Measurements from ENCODE around the gene EBF3.

The EBF3 gene

DNA sequence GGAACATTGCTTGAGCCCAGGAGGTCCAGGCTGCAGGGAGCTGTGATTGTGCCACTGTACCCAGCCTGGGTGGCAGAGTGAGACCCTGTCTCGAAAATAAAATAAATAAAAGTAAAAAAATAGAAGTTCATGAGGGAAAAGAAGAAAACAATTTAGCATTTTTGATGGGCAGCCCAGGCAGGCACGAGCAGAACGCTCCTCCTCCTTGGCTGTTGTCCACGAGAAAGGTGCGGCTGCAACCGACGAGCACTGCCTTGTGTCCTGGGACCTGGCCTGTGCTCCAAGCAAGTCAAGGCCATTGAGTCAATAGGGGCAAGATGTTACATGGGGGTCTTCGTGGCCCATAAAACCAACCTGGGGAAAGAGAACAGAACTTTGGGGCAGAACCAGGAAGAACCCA lies 25.6 kb downstream of the EBF3 start:
- Histone ChIP-seq H3K36me3 (ENCODE audit: insufficient read depth, low read depth, low read length) (no peaks in the 10 kb centered on the region), H3K9ac (ENCODE audit: low read depth, low read length) (no peak overlapping the region), H3K4me3 (ENCODE audit: low read length) (no peak overlapping the region), H3K27me3 (ENCODE audit: insufficient read depth, low read length) (no peaks in the 10 kb centered on the region), H3K9me3 (ENCODE audit: insufficient read depth, low read depth, low read length) (no peaks in the 10 kb centered on the region), H3K27ac (ENCODE audit: low read length) (no peak overlapping the region), H3K4me1 (ENCODE audit: insufficient read depth, low read length) (no peaks in the 10 kb centered on the region)

- Histone ChIP-seq H3K27ac (ENCODE audit: low read length) (no peak overlapping the region), H3K9me3 (ENCODE audit: insufficient read depth, low read depth, low read length) (no peaks in the 10 kb centered on the region), H3K9ac (ENCODE audit: low read depth, low read length) (no peak overlapping the region), H3K36me3 (ENCODE audit: insufficient read depth, low read depth, low read length) (no peaks in the 10 kb centered on the region), H3K4me3 (ENCODE audit: low read length) (no peak overlapping the region), H3K4me1 (ENCODE audit: insufficient read depth, low read length) (no peaks in the 10 kb centered on the region), H3K27me3 (ENCODE audit: insufficient read depth, low read length) (no peaks in the 10 kb centered on the region)
Measured at GRCh38 chr10:129937351-129937751, 26.7 kb downstream of the EBF3 start.

GRCh38 chr10:129936923-129937300 lies 27.2 kb downstream of the EBF3 start:
- H3K27ac ChIP-seq (ENCODE audit: low read length) = no peak overlapping the region
- H3K27me3 ChIP-seq (ENCODE audit: insufficient read depth, low read length) = no peaks in the 10 kb centered on the region
- no peak overlapping the region for H3K9ac ChIP-seq (ENCODE audit: low read depth, low read length)
- no peaks in the 10 kb centered on the region for H3K9me3 ChIP-seq (ENCODE audit: insufficient read depth, low read depth, low read length)
- H3K36me3 ChIP-seq (ENCODE audit: insufficient read depth, low read depth, low read length) = no peaks in the 10 kb centered on the region
- H3K4me1 ChIP-seq (ENCODE audit: insufficient read depth, low read length) = no peaks in the 10 kb centered on the region
- H3K4me3 ChIP-seq (ENCODE audit: low read length) = no peak overlapping the region

GRCh38 chr10:129936266-129936922 lies 27.7 kb downstream of the EBF3 start:
- Histone ChIP-seq H3K9me3 (ENCODE audit: insufficient read depth, low read depth, low read length) (no peaks in the 10 kb centered on the region), H3K36me3 (ENCODE audit: insufficient read depth, low read depth, low read length) (no peaks in the 10 kb centered on the region), H3K9ac (ENCODE audit: low read depth, low read length) (no peak overlapping the region), H3K4me1 (ENCODE audit: insufficient read depth, low read length) (no peaks in the 10 kb centered on the region), H3K27me3 (ENCODE audit: insufficient read depth, low read length) (no peaks in the 10 kb centered on the region), H3K4me3 (ENCODE audit: low read length) (no peak overlapping the region), H3K27ac (ENCODE audit: low read length) (no peak overlapping the region)

- Histone ChIP-seq H3K9ac (ENCODE audit: low read depth, low read length) (no peak overlapping the region), H3K4me3 (ENCODE audit: low read length) (no peak overlapping the region), H3K9me3 (ENCODE audit: insufficient read depth, low read depth, low read length) (no peaks in the 10 kb centered on the region), H3K27me3 (ENCODE audit: insufficient read depth, low read length) (no peaks in the 10 kb centered on the region), H3K27ac (ENCODE audit: low read length) (no peak overlapping the region), H3K4me1 (ENCODE audit: insufficient read depth, low read length) (no peaks in the 10 kb centered on the region), H3K36me3 (ENCODE audit: insufficient read depth, low read depth, low read length) (no peaks in the 10 kb centered on the region)
Measured at GRCh38 chr10:129935867-129936152, 28.3 kb downstream of the EBF3 start.

DNA sequence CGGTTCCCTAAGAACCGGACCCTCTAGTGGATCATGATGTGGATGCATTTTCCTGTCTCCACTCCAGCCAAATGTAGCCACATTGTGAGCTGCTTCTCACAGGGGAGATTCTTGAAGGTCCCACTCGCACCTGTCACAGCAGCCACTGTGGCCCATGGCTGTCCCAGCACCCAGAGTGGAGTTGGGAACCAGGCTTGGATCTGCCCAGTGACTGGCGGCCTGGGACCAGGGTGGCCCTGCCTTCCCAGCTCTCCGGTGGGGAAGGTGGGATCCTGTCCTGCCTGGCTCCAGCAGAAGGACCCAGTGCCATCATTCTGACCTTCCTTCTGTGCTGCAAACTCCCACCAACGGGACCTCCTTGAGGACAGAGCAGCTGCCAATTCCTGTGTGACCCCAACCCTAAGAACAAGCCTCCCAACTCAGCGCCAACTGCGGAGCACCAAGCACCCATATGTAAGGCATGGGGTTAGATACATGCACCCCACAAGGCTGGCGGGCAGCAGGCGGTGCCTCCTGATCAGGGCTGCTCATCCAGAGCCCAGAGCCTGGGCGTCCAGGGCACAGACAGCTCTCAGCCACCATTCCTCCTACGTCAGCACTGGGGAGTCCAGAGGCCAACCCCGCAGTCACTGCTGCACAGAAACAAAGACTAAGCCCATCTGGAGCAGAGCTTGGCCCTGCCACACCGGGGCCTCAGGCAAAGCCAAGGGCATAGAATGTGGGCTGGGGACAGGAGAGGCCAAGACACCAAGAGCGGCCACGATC lies 28.8 kb downstream of the EBF3 start:
- Histone ChIP-seq H3K36me3 (ENCODE audit: insufficient read depth, low read depth, low read length) (no peaks in the 10 kb centered on the region), H3K27ac (ENCODE audit: low read length) (no peak overlapping the region), H3K4me3 (ENCODE audit: low read length) (no peak overlapping the region), H3K9ac (ENCODE audit: low read depth, low read length) (no peak overlapping the region), H3K4me1 (ENCODE audit: insufficient read depth, low read length) (no peaks in the 10 kb centered on the region), H3K27me3 (ENCODE audit: insufficient read depth, low read length) (no peaks in the 10 kb centered on the region), H3K9me3 (ENCODE audit: insufficient read depth, low read depth, low read length) (no peaks in the 10 kb centered on the region)

DNA sequence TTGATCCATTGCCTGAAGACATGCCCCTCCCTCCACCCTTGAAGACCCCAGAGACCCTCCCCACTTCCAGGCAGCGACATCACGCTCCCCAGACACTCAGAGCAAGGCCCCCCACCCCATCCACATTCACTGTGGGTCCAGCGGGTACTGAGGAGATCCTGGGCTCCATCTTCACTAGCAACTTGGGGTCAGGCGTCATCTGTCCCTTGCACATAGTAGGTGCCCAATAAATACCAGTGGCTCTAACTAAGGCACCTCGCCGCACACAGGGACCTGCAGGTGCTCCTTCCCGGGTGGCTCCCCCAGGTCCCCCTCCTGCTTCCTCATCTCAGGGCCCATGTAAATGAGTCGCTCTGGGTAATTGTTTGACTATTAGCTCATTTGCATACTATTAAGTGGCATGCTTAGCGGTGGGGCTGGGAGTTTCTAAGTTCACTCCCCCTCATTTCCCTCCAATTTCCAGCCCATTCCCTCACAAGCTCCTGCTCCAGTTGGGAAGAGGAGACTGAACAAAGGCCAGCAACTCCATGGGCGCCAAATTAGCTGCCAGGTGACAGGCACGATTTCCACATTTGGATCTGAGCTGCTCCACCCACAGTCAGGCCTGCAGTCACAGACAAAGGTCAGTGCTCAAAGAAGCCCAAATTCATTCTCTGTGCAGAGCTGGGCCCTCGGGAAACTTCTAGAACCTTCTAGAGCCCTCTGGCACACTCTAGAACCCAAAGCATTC lies 29.7 kb downstream of the EBF3 start:
- Histone ChIP-seq H3K36me3 (ENCODE audit: insufficient read depth, low read depth, low read length) (no peaks in the 10 kb centered on the region), H3K9ac (ENCODE audit: low read depth, low read length) (no peak overlapping the region), H3K9me3 (ENCODE audit: insufficient read depth, low read depth, low read length) (no peaks in the 10 kb centered on the region), H3K4me1 (ENCODE audit: insufficient read depth, low read length) (no peaks in the 10 kb centered on the region), H3K27ac (ENCODE audit: low read length) (no peak overlapping the region), H3K27me3 (ENCODE audit: insufficient read depth, low read length) (no peaks in the 10 kb centered on the region), H3K4me3 (ENCODE audit: low read length) (no peak overlapping the region)

- no peak overlapping the region for H3K4me3 ChIP-seq (ENCODE audit: low read length)
- H3K27me3 ChIP-seq (ENCODE audit: insufficient read depth, low read length) = no peaks in the 10 kb centered on the region
- H3K27ac ChIP-seq (ENCODE audit: low read length) = no peak overlapping the region
- no peaks in the 10 kb centered on the region for H3K4me1 ChIP-seq (ENCODE audit: insufficient read depth, low read length)
- no peak overlapping the region for H3K9ac ChIP-seq (ENCODE audit: low read depth, low read length)
- H3K9me3 ChIP-seq (ENCODE audit: insufficient read depth, low read depth, low read length) = no peaks in the 10 kb centered on the region
- no peaks in the 10 kb centered on the region for H3K36me3 ChIP-seq (ENCODE audit: insufficient read depth, low read depth, low read length)
Measured at GRCh38 chr10:129933456-129934092, 30.5 kb downstream of the EBF3 start.

DNA sequence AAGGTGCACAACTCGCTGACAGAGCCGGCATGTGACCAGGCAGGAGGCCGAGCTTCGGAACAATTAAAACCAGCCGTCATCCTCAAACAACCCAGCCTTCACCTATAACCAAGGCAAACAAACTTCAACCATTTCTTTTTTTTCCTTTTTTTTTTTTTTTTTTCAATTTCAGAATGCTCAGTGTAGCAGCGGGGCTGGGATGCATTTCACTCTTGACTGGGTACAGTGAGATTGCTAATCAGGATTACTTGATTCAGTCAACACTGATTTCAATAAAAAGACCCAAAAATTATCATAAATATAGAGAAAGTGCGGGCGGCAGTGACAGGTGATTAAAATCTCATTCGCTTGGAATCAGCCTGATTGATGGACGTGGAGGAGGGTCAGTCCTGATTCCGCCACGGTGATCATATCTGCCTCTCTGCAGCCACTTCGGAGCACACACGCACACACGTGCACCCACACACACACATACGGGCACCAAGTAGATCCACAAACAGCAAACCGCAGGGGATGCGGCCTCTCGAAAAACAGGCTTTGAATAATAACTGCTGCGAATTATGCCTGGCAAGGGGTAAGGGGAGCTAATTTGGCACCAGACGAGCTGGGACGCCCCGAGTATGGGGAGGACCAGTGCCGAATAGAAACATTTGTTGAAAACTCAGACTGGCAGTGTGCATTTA lies 31.2 kb downstream of the EBF3 start:
- Histone ChIP-seq H3K27me3 (ENCODE audit: insufficient read depth, low read length) (no peaks in the 10 kb centered on the region), H3K27ac (ENCODE audit: low read length) (no peak overlapping the region), H3K9me3 (ENCODE audit: insufficient read depth, low read depth, low read length) (no peaks in the 10 kb centered on the region), H3K4me3 (ENCODE audit: low read length) (no peak overlapping the region), H3K36me3 (ENCODE audit: insufficient read depth, low read depth, low read length) (no peaks in the 10 kb centered on the region), H3K9ac (ENCODE audit: low read depth, low read length) (no peak overlapping the region), H3K4me1 (ENCODE audit: insufficient read depth, low read length) (no peaks in the 10 kb centered on the region)

DNA sequence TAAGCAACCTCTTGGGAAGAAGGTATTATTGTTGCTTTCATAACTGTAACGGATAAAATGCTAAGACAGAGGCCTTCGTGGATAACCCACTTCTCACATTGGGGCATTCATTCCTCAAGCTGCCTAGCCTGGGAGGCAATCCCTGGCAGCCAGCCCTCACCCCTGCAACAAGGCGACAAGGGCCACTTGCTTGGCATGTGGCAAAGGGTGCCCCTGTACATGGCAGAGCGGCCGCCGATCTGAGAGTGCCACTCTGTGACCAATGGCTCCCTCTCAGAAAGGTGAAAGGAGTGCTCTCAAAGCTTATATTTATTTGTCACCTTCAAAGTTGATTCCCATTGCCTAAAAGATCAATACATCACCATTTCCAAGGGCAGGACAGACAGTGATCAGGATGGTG lies 31.9 kb downstream of the EBF3 start:
- Histone ChIP-seq H3K4me1 (ENCODE audit: insufficient read depth, low read length) (no peaks in the 10 kb centered on the region), H3K36me3 (ENCODE audit: insufficient read depth, low read depth, low read length) (no peaks in the 10 kb centered on the region), H3K27me3 (ENCODE audit: insufficient read depth, low read length) (no peaks in the 10 kb centered on the region), H3K27ac (ENCODE audit: low read length) (no peak overlapping the region), H3K4me3 (ENCODE audit: low read length) (no peak overlapping the region), H3K9ac (ENCODE audit: low read depth, low read length) (no peak overlapping the region), H3K9me3 (ENCODE audit: insufficient read depth, low read depth, low read length) (no peaks in the 10 kb centered on the region)

GRCh38 chr10:129929343-129930292 lies 34.5 kb downstream of the EBF3 start:
- Histone ChIP-seq H3K4me1 (ENCODE audit: insufficient read depth, low read length) (no peaks in the 10 kb centered on the region), H3K9ac (ENCODE audit: low read depth, low read length) (no peak overlapping the region), H3K27ac (ENCODE audit: low read length) (no peak overlapping the region), H3K36me3 (ENCODE audit: insufficient read depth, low read depth, low read length) (no peaks in the 10 kb centered on the region), H3K9me3 (ENCODE audit: insufficient read depth, low read depth, low read length) (no peaks in the 10 kb centered on the region), H3K4me3 (ENCODE audit: low read length) (no peak overlapping the region), H3K27me3 (ENCODE audit: insufficient read depth, low read length) (no peaks in the 10 kb centered on the region)
